ENCODE results near the gene IDUA. TPM values are rescaled to one million over a fixed set of nuclear protein-coding genes. Genes with fewer than 3 reads are reported as not detected.

IDUA gene
- total and polyA plus RNA-seq, 2 experiments from 2014 or later = 26.4 to 30.7 TPM

- Histone ChIP-seq H3K4me1 (ENCODE audit: insufficient read depth) (no peaks in the 10 kb centered on the region), H3K36me3 (ENCODE audit: low read depth) (no peaks in the 10 kb centered on the region), H3K27ac (no peak overlapping the region), H3K9me3 (ENCODE audit: low read depth) (no peaks in the 10 kb centered on the region), H4K20me1 (ENCODE audit: insufficient read depth) (no peaks in the 10 kb centered on the region), H3K9me2 (ENCODE audit: insufficient read depth) (no peaks in the 10 kb centered on the region), H2AFZ (no peak overlapping the region), H3K4me3 (no peak overlapping the region), H3F3A (ENCODE audit: insufficient read depth) (no peaks in the 10 kb centered on the region), H3K4me2 (ENCODE audit: unreplicated experiment) (no peak overlapping the region), H3K9ac (no peak overlapping the region), H3K79me2 (ENCODE audit: insufficient read depth) (no peaks in the 10 kb centered on the region), H3K27me3 (replicated peaks; ENCODE audit: insufficient read depth) (no peaks in the 10 kb centered on the region)
- TF ChIP-seq EZH2 (IDR thresholded peaks at IDR 0.05; ENCODE audit: insufficient read depth, poor library complexity, severe bottlenecking) = no peak
- TF ChIP-seq EZH2phosphoT487 (IDR thresholded peaks at IDR 0.05; ENCODE audit: insufficient read depth, low read depth) = no peak
- DNase-seq = no peak
- in situ Hi-C loops (cut with MboI) = no loop called here
- WGBS, 2 experiments (ENCODE audit: low coverage in 1 of 2, low lambda C conversion rate in 2 of 2, missing lambda C conversion rate in 2 of 2) = 96 to 98% methylated on average over 51 to 83 of the region's 83 CpGs
Measured at GRCh38 chr4:1023895-1024740, 37.3 kb downstream of the IDUA start.

GRCh38 chr4:1024882-1025545 is 38.2 kb downstream of the IDUA start:
- WGBS, 2 experiments (ENCODE audit: low coverage in 1 of 2, low lambda C conversion rate in 2 of 2, missing lambda C conversion rate in 2 of 2) = 93 to 95% methylated on average over 20 to 32 of the region's 32 CpGs
- Histone ChIP-seq H4K20me1 (ENCODE audit: insufficient read depth) (no peaks in the 10 kb centered on the region), H3K27ac (no peak overlapping the region), H3K9ac (no peak overlapping the region), H3K9me2 (ENCODE audit: insufficient read depth) (no peaks in the 10 kb centered on the region), H3K27me3 (replicated peaks; ENCODE audit: insufficient read depth) (no peaks in the 10 kb centered on the region), H2AFZ (no peak overlapping the region), H3K4me1 (ENCODE audit: insufficient read depth) (no peaks in the 10 kb centered on the region), H3K9me3 (ENCODE audit: low read depth) (no peaks in the 10 kb centered on the region), H3K4me2 (ENCODE audit: unreplicated experiment) (no peak overlapping the region), H3K79me2 (ENCODE audit: insufficient read depth) (no peaks in the 10 kb centered on the region), H3K36me3 (ENCODE audit: low read depth) (no peaks in the 10 kb centered on the region), H3K4me3 (no peak overlapping the region), H3F3A (ENCODE audit: insufficient read depth) (no peaks in the 10 kb centered on the region)
- TF ChIP-seq EZH2phosphoT487 (IDR thresholded peaks at IDR 0.05; ENCODE audit: insufficient read depth, low read depth) (no peak), EZH2 (IDR thresholded peaks at IDR 0.05; ENCODE audit: insufficient read depth, poor library complexity, severe bottlenecking) (no peak)
- DNase-seq = no peak
- in situ Hi-C loops (cut with MboI) = no loop called here

- H2AFZ ChIP-seq = no peak overlapping the region
- H3K4me3 ChIP-seq = no peak overlapping the region
- 50 to 60% methylated on average over 16 to 17 of the region's 17 CpGs for WGBS, 2 experiments (ENCODE audit: low coverage in 1 of 2, low lambda C conversion rate in 2 of 2, missing lambda C conversion rate in 2 of 2)
- no peak for TF ChIP-seq EZH2 (IDR thresholded peaks at IDR 0.05; ENCODE audit: insufficient read depth, poor library complexity, severe bottlenecking)
- no peak for TF ChIP-seq EZH2phosphoT487 (IDR thresholded peaks at IDR 0.05; ENCODE audit: insufficient read depth, low read depth)
- H3K79me2 ChIP-seq (ENCODE audit: insufficient read depth) = no peaks in the 10 kb centered on the region
- H3F3A ChIP-seq (ENCODE audit: insufficient read depth) = no peaks in the 10 kb centered on the region
- in situ Hi-C loops (cut with MboI) = no loop called here
- no peaks in the 10 kb centered on the region for H3K4me1 ChIP-seq (ENCODE audit: insufficient read depth)
- no peak overlapping the region for H3K27ac ChIP-seq
- H3K9me3 ChIP-seq (ENCODE audit: low read depth) = no peaks in the 10 kb centered on the region
- no peaks in the 10 kb centered on the region for H4K20me1 ChIP-seq (ENCODE audit: insufficient read depth)
- no peak overlapping the region for H3K9ac ChIP-seq
- H3K4me2 ChIP-seq (ENCODE audit: unreplicated experiment) = no peak overlapping the region
- no peaks in the 10 kb centered on the region for H3K9me2 ChIP-seq (ENCODE audit: insufficient read depth)
- DNase-seq = no peak
- no peaks in the 10 kb centered on the region for H3K27me3 ChIP-seq (replicated peaks; ENCODE audit: insufficient read depth)
- H3K36me3 ChIP-seq (ENCODE audit: low read depth) = no peaks in the 10 kb centered on the region
Measured at GRCh38 chr4:1026115-1026514, 39.3 kb downstream of the IDUA start.

GRCh38 chr4:1027219-1027914 is 40.5 kb downstream of the IDUA start:
- H3K4me1 ChIP-seq (ENCODE audit: insufficient read depth) = no peaks in the 10 kb centered on the region
- H3K9me2 ChIP-seq (ENCODE audit: insufficient read depth) = no peaks in the 10 kb centered on the region
- no peaks in the 10 kb centered on the region for H3F3A ChIP-seq (ENCODE audit: insufficient read depth)
- no peaks in the 10 kb centered on the region for H3K9me3 ChIP-seq (ENCODE audit: low read depth)
- H3K27me3 ChIP-seq (replicated peaks; ENCODE audit: insufficient read depth) = no peaks in the 10 kb centered on the region
- WGBS, 2 experiments (ENCODE audit: low coverage in 1 of 2, low lambda C conversion rate in 2 of 2, missing lambda C conversion rate in 2 of 2) = 84% methylated on average over 17 to 21 of the region's 26 CpGs
- no peaks in the 10 kb centered on the region for H4K20me1 ChIP-seq (ENCODE audit: insufficient read depth)
- no peak for DNase-seq
- no peak overlapping the region for H3K9ac ChIP-seq
- no peaks in the 10 kb centered on the region for H3K36me3 ChIP-seq (ENCODE audit: low read depth)
- H2AFZ ChIP-seq = no peak overlapping the region
- no peaks in the 10 kb centered on the region for H3K79me2 ChIP-seq (ENCODE audit: insufficient read depth)
- H3K4me3 ChIP-seq = no peak overlapping the region
- in situ Hi-C loops (cut with MboI) = no loop called here
- no peak overlapping the region for H3K27ac ChIP-seq
- TF ChIP-seq EZH2phosphoT487 (IDR thresholded peaks at IDR 0.05; ENCODE audit: insufficient read depth, low read depth) (no peak), EZH2 (IDR thresholded peaks at IDR 0.05; ENCODE audit: insufficient read depth, poor library complexity, severe bottlenecking) (no peak)
- H3K4me2 ChIP-seq (ENCODE audit: unreplicated experiment) = no peak overlapping the region
